Activated CD4-positive, alpha-beta T cell treated with anti-CD3 and anti-CD28 coated beads for 36 hours (primary cell): Measurements from ENCODE around the gene ALDOA. TPM values are rescaled to one million over a fixed set of nuclear protein-coding genes. Genes with fewer than 3 reads are reported as not detected.
A peak's percentile ranks its signal among the peaks of the same experiment; 100 is the strongest.

Source experiments
- ATAC-seq: fragments of 200-7000 bp; cut with Tn5 transposase; one replicate; pipeline ENCODE4 v1.10.0; 2021; ENCODE audit warnings: mild to moderate bottlenecking, moderate library complexity
- CTCF ChIA-PET: fragments of 350-600 bp; sonication (Branson Sonifier 250); formaldehyde crosslinking; loops from one replicate; lab custom pipeline; 2021; ENCODE audit warnings: antibody characterized with exemption; lab: Charles Lee
- POLR2A ChIA-PET: fragments of 350-600 bp; sonication (Branson Sonifier 250); formaldehyde crosslinking; loops from one replicate; lab custom pipeline; 2021; ENCODE audit warnings: antibody characterized with exemption, inconsistent platforms; lab: Charles Lee
- DNase-seq: peaks from one replicate; pipeline ENCODE4 v3.0.0-alpha.2; 2020
- H3K27ac Mint-ChIP-seq: one replicate; pipeline ENCODE4 v1.8.0; 2021; ENCODE audit warnings: mixed read lengths
- H3K27me3 Mint-ChIP-seq: one replicate; pipeline ENCODE4 v1.8.0; 2021; ENCODE audit warnings: mixed read lengths
- H3K36me3 Mint-ChIP-seq: one replicate; pipeline ENCODE4 v1.8.0; 2021; ENCODE audit warnings: low read depth, mixed read lengths
- H3K4me1 Mint-ChIP-seq: one replicate; pipeline ENCODE4 v1.8.0; 2021; ENCODE audit warnings: mixed read lengths
- H3K4me3 Mint-ChIP-seq: one replicate; pipeline ENCODE4 v1.8.0; 2021; ENCODE audit warnings: mild to moderate bottlenecking, moderate library complexity, mixed read lengths
- H3K9me3 Mint-ChIP-seq: one replicate; pipeline ENCODE4 v1.8.0; 2021; ENCODE audit warnings: low read depth, mixed read lengths
- intact Hi-C, 2 experiments: fragments of 100-400 bp; cut with DNase I in 1 of 2; cut with micrococcal nuclease in 1 of 2; formaldehyde crosslinking; loops; one replicate each; pipeline versions ENCODE4 v1.14.2 to v1.15.1; 2022 to 2024; cut with DNase I, micrococcal nuclease
- total RNA-seq, 2 experiments: library from RNA; stranded (reverse); gene quantifications; one replicate each; pipeline ENCODE4 v1.2.3, GENCODE V29; 2021

ALDOA gene
- total RNA-seq, 2 experiments from 2014 or later = 2,482 to 3,644 TPM

DNA sequence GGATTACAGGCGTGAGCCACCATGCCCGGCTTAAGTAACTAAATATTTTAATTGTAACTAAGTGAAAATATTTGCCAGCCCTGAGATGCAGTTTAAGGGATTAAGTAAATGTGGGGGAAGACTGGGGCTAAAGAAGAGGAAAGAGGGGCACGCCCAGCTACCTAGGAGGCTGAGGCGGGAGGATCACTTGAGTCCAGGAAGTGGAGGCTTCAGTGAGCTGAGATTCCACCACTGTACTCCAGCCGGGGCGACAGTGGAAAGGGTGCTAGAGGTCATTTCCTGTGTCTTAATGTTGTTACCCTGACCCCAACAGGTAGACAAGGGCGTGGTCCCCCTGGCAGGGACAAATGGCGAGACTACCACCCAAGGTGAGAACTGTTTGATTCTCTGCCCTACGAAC is 2.8 kb downstream of the ALDOA start:
- H3K27me3 Mint-ChIP-seq = no peaks in the 10 kb centered on the region
- DNase-seq (no peak), ATAC-seq (no peak)
- CTCF ChIA-PET = interaction anchor here (0.8 to 1.3 kb wide), 3 partner anchors 9 to 314 kb away, joined by 3 to 4 read pairs (median 3); partner anchors contain the start of gene TBX6
- H3K9me3 Mint-ChIP-seq = no peaks in the 10 kb centered on the region
- H3K4me3 Mint-ChIP-seq = peak overlapping the region; percentile 59
- peaks cover 77% of the 10 kb centered on the region for H3K36me3 Mint-ChIP-seq
- H3K4me1 Mint-ChIP-seq = peaks cover 32% of the 10 kb centered on the region
- H3K27ac Mint-ChIP-seq = peak overlapping the region; percentile 87
- POLR2A ChIA-PET = interaction anchor here (0.6 kb wide), 1 partner anchor 340 kb away, joined by 5 read pairs; no protein-coding TSS in a partner anchor
- intact Hi-C loops = loop anchor here (5.0 to 10.0 kb wide), 3 partner anchors 336 to 1144 kb away; partner anchors contain the start of genes RABEP2 (in 1 of the 2), ZNF689 (in 1 of the 2) and ZNF771 (in 1 of the 2)

DNA sequence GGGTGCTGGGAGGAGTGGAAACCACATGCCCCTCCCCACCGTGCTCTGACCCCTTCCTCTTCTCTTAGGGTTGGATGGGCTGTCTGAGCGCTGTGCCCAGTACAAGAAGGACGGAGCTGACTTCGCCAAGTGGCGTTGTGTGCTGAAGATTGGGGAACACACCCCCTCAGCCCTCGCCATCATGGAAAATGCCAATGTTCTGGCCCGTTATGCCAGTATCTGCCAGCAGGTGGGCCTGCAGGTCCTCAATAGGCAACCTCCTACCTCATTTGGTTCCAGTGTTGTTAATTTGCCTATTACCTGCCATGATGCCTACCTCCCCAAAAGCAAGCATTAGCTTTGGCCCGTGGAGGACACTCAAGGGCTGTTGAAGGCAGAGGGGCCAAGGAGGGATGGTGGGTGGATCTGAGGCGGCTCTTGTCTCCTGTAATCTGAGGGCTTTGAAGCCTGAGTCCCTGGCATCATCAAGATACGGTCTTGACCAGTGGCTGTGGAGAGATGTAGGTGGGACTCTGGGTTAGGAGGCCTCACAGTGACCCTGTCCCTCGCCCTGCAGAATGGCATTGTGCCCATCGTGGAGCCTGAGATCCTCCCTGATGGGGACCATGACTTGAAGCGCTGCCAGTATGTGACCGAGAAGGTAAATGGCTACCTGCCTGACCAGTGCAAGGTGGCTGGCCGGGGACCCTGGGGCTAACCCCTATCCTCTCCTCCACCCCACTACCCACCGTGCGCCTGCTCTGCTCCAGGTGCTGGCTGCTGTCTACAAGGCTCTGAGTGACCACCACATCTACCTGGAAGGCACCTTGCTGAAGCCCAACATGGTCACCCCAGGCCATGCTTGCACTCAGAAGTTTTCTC is 3.4 kb downstream of the ALDOA start:
- ChIA-PET POLR2A (interaction anchor here (0.6 kb wide), 1 partner anchor 340 kb away, joined by 5 read pairs; no protein-coding TSS in a partner anchor), CTCF (interaction anchor here (0.8 to 1.3 kb wide), 4 partner anchors 8 to 313 kb away, joined by 3 to 4 read pairs (median 4); partner anchors contain the start of gene TBX6)
- DNase-seq (peak; percentile 76), ATAC-seq (no peak)
- peaks cover 80% of the 10 kb centered on the region for H3K36me3 Mint-ChIP-seq
- H3K27me3 Mint-ChIP-seq = no peaks in the 10 kb centered on the region
- H3K27ac Mint-ChIP-seq = peak overlapping the region; percentile 87
- H3K4me1 Mint-ChIP-seq = peaks cover 30% of the 10 kb centered on the region
- peak overlapping the region; percentile 59 for H3K4me3 Mint-ChIP-seq
- no peaks in the 10 kb centered on the region for H3K9me3 Mint-ChIP-seq
- intact Hi-C loops = loop anchor here (5.0 to 10.0 kb wide), 3 partner anchors 336 to 1144 kb away; partner anchors contain the start of genes RABEP2 (in 1 of the 2), ZNF689 (in 1 of the 2) and ZNF771 (in 1 of the 2)

- DNase-seq (no peak), ATAC-seq (no peak)
- Mint-ChIP-seq H3K36me3 (peaks cover 73% of the 10 kb centered on the region), H3K27ac (peak overlapping the region; percentile 58), H3K9me3 (no peaks in the 10 kb centered on the region), H3K27me3 (no peaks in the 10 kb centered on the region), H3K4me1 (peaks cover 33% of the 10 kb centered on the region), H3K4me3 (peak overlapping the region; percentile 33)
- ChIA-PET POLR2A (interaction anchor here (0.8 kb wide), 1 partner anchor 116 kb away, joined by 4 read pairs; no protein-coding TSS in a partner anchor), CTCF (interaction anchor here (0.9 to 1.2 kb wide), 2 partner anchors 23 to 222 kb away, joined by 4 read pairs; no protein-coding TSS in a partner anchor)
- intact Hi-C loops = loop anchor here (5.0 to 10.0 kb wide), 3 partner anchors 335 to 1145 kb away; partner anchors contain the start of genes RABEP2 (in 1 of the 2), ZNF689 (in 1 of the 2) and ZNF771 (in 1 of the 2)
Measured at GRCh38 chr16:30069611-30070462, 4.3 kb downstream of the ALDOA start.

- Mint-ChIP-seq H3K36me3 (peaks cover 70% of the 10 kb centered on the region), H3K27me3 (no peaks in the 10 kb centered on the region), H3K4me3 (no peak overlapping the region), H3K4me1 (peaks cover 36% of the 10 kb centered on the region), H3K27ac (no peak overlapping the region), H3K9me3 (no peaks in the 10 kb centered on the region)
- intact Hi-C loops = no loop called here
- ChIA-PET CTCF (interaction anchor here (1.2 kb wide), 1 partner anchor 22 kb away, joined by 4 read pairs; no protein-coding TSS in a partner anchor), POLR2A (interaction anchor here (0.8 kb wide), 1 partner anchor 116 kb away, joined by 4 read pairs; no protein-coding TSS in a partner anchor)
- ATAC-seq (no peak), DNase-seq (no peak)
Measured at GRCh38 chr16:30070490-30070889, 4.9 kb downstream of the ALDOA start.

DNA sequence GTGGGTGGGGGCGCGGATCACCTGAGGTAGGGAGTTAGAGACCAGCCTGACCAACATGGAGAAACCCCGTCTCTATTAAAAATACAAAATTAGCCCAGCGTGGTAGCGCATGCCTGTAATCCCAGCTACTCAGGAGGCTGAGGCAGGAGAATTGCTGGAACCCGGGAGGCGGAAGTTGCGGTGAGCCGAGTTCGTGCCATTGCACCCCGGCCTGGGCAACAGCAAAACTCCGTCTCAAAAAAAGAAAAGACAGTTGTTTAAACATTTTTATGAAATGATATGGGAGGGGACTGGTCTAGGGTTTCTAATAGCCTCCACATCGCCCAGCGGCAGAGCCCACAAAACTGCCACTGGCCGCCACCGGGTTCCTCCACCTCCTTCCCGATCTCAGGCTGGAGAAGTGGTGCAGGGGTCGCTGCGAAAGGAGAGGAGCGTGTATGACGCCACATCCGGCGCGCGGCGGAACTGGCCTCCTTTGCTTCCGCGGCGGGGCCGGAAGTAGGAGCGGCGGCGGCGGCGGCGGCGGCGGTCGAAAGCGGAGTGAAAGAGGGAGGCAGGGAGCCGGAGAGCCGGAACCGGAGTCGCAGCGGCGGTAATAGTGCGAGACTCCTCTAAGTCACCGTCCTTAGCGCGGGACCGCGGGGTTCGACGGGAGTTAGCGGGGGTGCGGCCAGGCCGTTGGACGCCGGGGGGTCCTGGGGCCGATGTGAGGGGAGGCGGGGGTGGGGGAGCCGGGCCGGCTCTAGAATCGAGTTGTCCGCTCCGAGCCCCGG is 10.1 kb downstream of the ALDOA start, which contains the start of gene PPP4C:
TSS of gene PPP4C (plus strand) at position 492 of the 773 bp plus-strand sequence. CDS start 384 bp downstream, outside the sequence.
- no peaks in the 10 kb centered on the region for H3K27me3 Mint-ChIP-seq
- H3K4me1 Mint-ChIP-seq = peaks cover 26% of the 10 kb centered on the region
- H3K9me3 Mint-ChIP-seq = no peaks in the 10 kb centered on the region
- H3K36me3 Mint-ChIP-seq = peaks cover 57% of the 10 kb centered on the region
- DNase-seq (peak; percentile 96), ATAC-seq (peak; percentile 82)
- peak within 1 kb of the TSS; percentile 89 for H3K4me3 Mint-ChIP-seq
- intact Hi-C loops = loop anchor here (1.0 to 5.0 kb wide), 4 partner anchors 10 to 1523 kb away; partner anchors contain the start of genes ALDOA (in 2 of the 2), SGF29 (in 1 of the 2) and YPEL3 (in 1 of the 2)
- peak within 1 kb of the TSS; percentile 91 for H3K27ac Mint-ChIP-seq
- ChIA-PET POLR2A (interaction anchor here (0.6 to 2.3 kb wide), 6 partner anchors 10 to 332 kb away, joined by 3 to 11 read pairs (median 6); partner anchors contain the start of genes ALDOA, TBX6 and ZNF771), CTCF (interaction anchor here (0.6 to 1.5 kb wide), 3 partner anchors 17 to 105 kb away, joined by 3 to 5 read pairs (median 3); no protein-coding TSS in a partner anchor)

GRCh38 chr16:30076276-30076791 is 10.8 kb downstream of the ALDOA start:
- CTCF ChIA-PET = interaction anchor here (0.6 to 2.1 kb wide), 5 partner anchors 9 to 106 kb away, joined by 3 to 10 read pairs (median 4); partner anchors contain the start of gene TBX6
- POLR2A ChIA-PET = interaction anchor here (0.6 to 2.3 kb wide), 5 partner anchors 11 to 331 kb away, joined by 3 to 10 read pairs (median 6); partner anchors contain the start of genes ALDOA, TBX6 and ZNF771
- DNase-seq (no peak), ATAC-seq (no peak)
- no peaks in the 10 kb centered on the region for H3K9me3 Mint-ChIP-seq
- H3K4me3 Mint-ChIP-seq = peak overlapping the region; percentile 89
- H3K27ac Mint-ChIP-seq = peak overlapping the region; percentile 91
- H3K27me3 Mint-ChIP-seq = no peaks in the 10 kb centered on the region
- peaks cover 53% of the 10 kb centered on the region for H3K36me3 Mint-ChIP-seq
- intact Hi-C loops = loop anchor here in 1 of 2 experiments (1.0 to 5.0 kb wide), 2 partner anchors 20 to 1524 kb away; partner anchors contain the start of genes SGF29 and YPEL3
- peaks cover 26% of the 10 kb centered on the region for H3K4me1 Mint-ChIP-seq

DNA sequence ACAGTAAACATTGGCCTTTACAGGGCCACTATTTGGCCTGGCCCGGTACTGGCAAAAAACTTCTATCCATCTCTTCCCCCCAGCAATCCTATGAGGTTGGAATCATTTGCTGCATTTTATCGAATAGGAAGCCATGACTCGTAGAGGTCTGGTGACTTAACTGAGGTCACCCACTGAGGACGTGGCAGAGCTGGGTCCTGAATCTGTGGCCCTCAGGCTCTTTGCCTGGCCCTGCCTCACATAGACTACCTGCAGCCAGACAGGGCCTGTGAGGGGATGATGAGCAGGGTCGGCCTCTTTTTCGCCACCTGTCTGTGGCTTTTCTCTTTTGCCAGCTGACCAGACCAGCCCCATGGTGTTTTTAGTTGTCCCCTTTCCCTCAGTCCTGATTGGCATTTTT is 12.1 kb downstream of the ALDOA start:
- intact Hi-C loops = loop anchor here in 1 of 2 experiments (5.0 kb wide), 1 partner anchor 1525 kb away; the partner anchor contains the start of gene SGF29
- Mint-ChIP-seq H3K9me3 (no peaks in the 10 kb centered on the region), H3K36me3 (peaks cover 51% of the 10 kb centered on the region), H3K4me1 (peaks cover 26% of the 10 kb centered on the region), H3K4me3 (peak overlapping the region; percentile 89), H3K27me3 (no peaks in the 10 kb centered on the region), H3K27ac (peak overlapping the region; percentile 80)
- DNase-seq = no peak
- CTCF ChIA-PET = interaction anchor here (0.6 to 2.1 kb wide), 4 partner anchors 8 to 15 kb away, joined by 3 to 10 read pairs (median 4); partner anchors contain the start of gene TBX6
- POLR2A ChIA-PET = interaction anchor here (2.3 kb wide), 1 partner anchor 14 kb away, joined by 10 read pairs; the partner anchor contains the start of gene TBX6
- ATAC-seq = no peak

- Mint-ChIP-seq H3K27me3 (no peaks in the 10 kb centered on the region), H3K36me3 (peaks cover 57% of the 10 kb centered on the region)
- intact Hi-C loops = loop anchor here in 1 of 2 experiments (5.0 kb wide), 1 partner anchor 1526 kb away; the partner anchor contains the start of gene SGF29
Measured at GRCh38 chr16:30078744-30079143, 13.2 kb downstream of the ALDOA start.

GRCh38 chr16:30079480-30079879 is 13.9 kb downstream of the ALDOA start:
- no peaks in the 10 kb centered on the region for H3K27me3 Mint-ChIP-seq
- H3K9me3 Mint-ChIP-seq = no peaks in the 10 kb centered on the region
- peaks cover 26% of the 10 kb centered on the region for H3K4me1 Mint-ChIP-seq
- ChIA-PET POLR2A (no interaction called here), CTCF (interaction anchor here (0.7 to 2.3 kb wide), 4 partner anchors 11 to 100 kb away, joined by 3 to 14 read pairs (median 5); partner anchors contain the start of gene TBX6)
- intact Hi-C loops = loop anchor here in 1 of 2 experiments (5.0 kb wide), 1 partner anchor 1527 kb away; the partner anchor contains the start of gene SGF29
- peak overlapping the region; percentile 25 for H3K27ac Mint-ChIP-seq
- peaks cover 62% of the 10 kb centered on the region for H3K36me3 Mint-ChIP-seq
- no peak for ATAC-seq
- no peak overlapping the region for H3K4me3 Mint-ChIP-seq
- no peak for DNase-seq

More at GRCh38 chr16:30078744-30079143, 13.2 kb downstream of the ALDOA start:
- no peaks in the 10 kb centered on the region for H3K9me3 Mint-ChIP-seq
- ATAC-seq (no peak), DNase-seq (no peak)
- H3K4me1 Mint-ChIP-seq = peaks cover 26% of the 10 kb centered on the region
- POLR2A ChIA-PET = no interaction called here
- H3K4me3 Mint-ChIP-seq = no peak overlapping the region
- H3K27ac Mint-ChIP-seq = no peak overlapping the region
- CTCF ChIA-PET = interaction anchor here (0.8 to 2.3 kb wide), 3 partner anchors 11 to 23 kb away, joined by 5 to 14 read pairs (median 5); partner anchors contain the start of gene TBX6
